Mesothelial cell of epicardium (in vitro differentiated cells): ENCODE data around the gene DMAP1. TPM values are rescaled to one million over a fixed set of nuclear protein-coding genes. Genes with fewer than 3 reads are reported as not detected.

Source experiments
- DNase-seq, 2 experiments: peaks; one replicate each; pipeline ENCODE4 v3.0.0; 2021; ENCODE audit warnings: low spot score in 2 of 2; ENCODE audit not compliant: unreplicated experiment in 2 of 2
- H3K27ac Mint-ChIP-seq: 2 replicates; pipeline ENCODE4 v1.8.0; 2021; ENCODE audit warnings: mixed read lengths
- H3K27me3 Mint-ChIP-seq: 2 replicates; pipeline ENCODE4 v1.8.0; 2021; ENCODE audit warnings: low read depth, mixed read lengths
- H3K36me3 Mint-ChIP-seq: 2 replicates; pipeline ENCODE4 v1.8.0; 2021; ENCODE audit warnings: mixed read lengths
- H3K4me1 Mint-ChIP-seq: 2 replicates; pipeline ENCODE4 v1.8.0; 2021; ENCODE audit warnings: mixed read lengths
- H3K4me3 Mint-ChIP-seq: 2 replicates; pipeline ENCODE4 v1.8.0; 2021; ENCODE audit warnings: mild to moderate bottlenecking, moderate library complexity, mixed read lengths
- H3K9me3 Mint-ChIP-seq: 2 replicates; pipeline ENCODE4 v1.8.0; 2021; ENCODE audit warnings: mixed read lengths
- CTCF ChIP-seq: fragments of 200-600 bp; sonication (generic); IDR thresholded peaks from one replicate; pipeline ENCODE4 v1.5.0; 2021; ENCODE audit warnings: antibody characterized with exemption; ENCODE audit not compliant: unreplicated experiment
- total RNA-seq: library from RNA; stranded (reverse); gene quantifications from 3 replicates; pipeline ENCODE4 v1.2.1, GENCODE V29; 2021

The DMAP1 gene
- total RNA-seq, 1 donor from 2014 or later: 50.7 TPM

GRCh38 chr1:44230796-44231195 is 17.5 kb downstream of the DMAP1 start:
- Mint-ChIP-seq H3K9me3 (peaks cover 6% of the 10 kb centered on the region), H3K36me3 (peaks cover 27% of the 10 kb centered on the region), H3K27me3 (no peaks in the 10 kb centered on the region), H3K4me3 (no peak overlapping the region), H3K27ac (no peak overlapping the region), H3K4me1 (no peaks in the 10 kb centered on the region)
- TF ChIP-seq CTCF: no peak
- DNase-seq: no peak

- no peak overlapping the region for H3K27ac Mint-ChIP-seq
- TF ChIP-seq CTCF: no peak
- peaks cover 20% of the 10 kb centered on the region for H3K36me3 Mint-ChIP-seq
- DNase-seq: no peak
- H3K9me3 Mint-ChIP-seq: no peaks in the 10 kb centered on the region
- peaks cover 2% of the 10 kb centered on the region for H3K27me3 Mint-ChIP-seq
- no peak overlapping the region for H3K4me3 Mint-ChIP-seq
- H3K4me1 Mint-ChIP-seq: peaks cover 15% of the 10 kb centered on the region
Observed at GRCh38 chr1:44233593-44233992, 20.3 kb downstream of the DMAP1 start.

GRCh38 chr1:44235808-44236207 is 22.5 kb downstream of the DMAP1 start:
- Mint-ChIP-seq H3K9me3 (no peaks in the 10 kb centered on the region), H3K27ac (no peak overlapping the region), H3K4me3 (no peak overlapping the region), H3K27me3 (peaks cover 2% of the 10 kb centered on the region), H3K4me1 (peaks cover 34% of the 10 kb centered on the region), H3K36me3 (peaks cover 20% of the 10 kb centered on the region)
- no peak for TF ChIP-seq CTCF
- DNase-seq: no peak

- no peak overlapping the region for H3K27ac Mint-ChIP-seq
Observed at GRCh38 chr1:44236490-44237272, 23.4 kb downstream of the DMAP1 start.

GRCh38 chr1:44237721-44238457 is 24.6 kb downstream of the DMAP1 start:
- Mint-ChIP-seq H3K27ac (peak overlapping the region; percentile 55), H3K4me1 (peaks cover 47% of the 10 kb centered on the region), H3K4me3 (peak overlapping the region; percentile 20)

More at GRCh38 chr1:44236490-44237272, 23.4 kb downstream of the DMAP1 start:
- no peak for TF ChIP-seq CTCF
- Mint-ChIP-seq H3K4me3 (no peak overlapping the region), H3K9me3 (no peaks in the 10 kb centered on the region), H3K27me3 (peaks cover 2% of the 10 kb centered on the region), H3K36me3 (peaks cover 20% of the 10 kb centered on the region), H3K4me1 (peaks cover 42% of the 10 kb centered on the region)
- no peak for DNase-seq

More at GRCh38 chr1:44237721-44238457, 24.6 kb downstream of the DMAP1 start:
- Mint-ChIP-seq H3K9me3 (no peaks in the 10 kb centered on the region), H3K27me3 (peaks cover 2% of the 10 kb centered on the region), H3K36me3 (peaks cover 13% of the 10 kb centered on the region)
- peak; percentile 46 for TF ChIP-seq CTCF
- peak; percentile 76 to 89 for DNase-seq
